Lower lobe of right lung (tissue), 2 donors: ENCODE results near the gene ACTMAP. TPM values are rescaled to one million over a fixed set of nuclear protein-coding genes. Genes with fewer than 3 reads are reported as not detected.
"Not testable (repeated sequence)": the region's sequence is repeated elsewhere in the genome, so short reads cannot be mapped to it uniquely, and the experiment has no call there.

Source experiments
- ATAC-seq, 2 donors: fragments of 200-7000 bp; cut with Tn5 transposase; one replicate each; pipeline ENCODE4 v1.9.1; 2020 to 2022; ENCODE audit warnings: mild to moderate bottlenecking in 2 of 2, moderate library complexity in 2 of 2
- DNase-seq: peaks from one replicate; pipeline ENCODE4 v3.0.0-alpha.2; 2020
- H3K27ac ChIP-seq: fragments of 200-600 bp; one replicate; pipeline ENCODE4 v1.8.0; 2022
- H3K27me3 ChIP-seq: fragments of 200-600 bp; one replicate; pipeline ENCODE4 v1.8.0; 2022; ENCODE audit warnings: low read depth
- H3K36me3 ChIP-seq: fragments of 200-600 bp; one replicate; pipeline ENCODE4 v1.8.0; 2022; ENCODE audit warnings: mild to moderate bottlenecking
- H3K4me1 ChIP-seq: fragments of 200-600 bp; one replicate; pipeline ENCODE4 v1.8.0; 2022
- H3K4me3 ChIP-seq: fragments of 200-600 bp; one replicate; pipeline ENCODE4 v1.8.0; 2022; ENCODE audit warnings: mild to moderate bottlenecking
- H3K9me3 ChIP-seq: fragments of 200-600 bp; one replicate; pipeline ENCODE4 v1.8.0; 2022
- CTCF ChIP-seq: fragments of 200-600 bp; IDR thresholded peaks from one replicate; pipeline ENCODE4 v1.8.0; 2022; ENCODE audit warnings: antibody characterized with exemption, mild to moderate bottlenecking
- intact Hi-C: fragments of 100-400 bp; cut with DNase I; formaldehyde crosslinking; loops from one replicate; pipeline ENCODE4 v1.11.0; 2022
- total RNA-seq: library from RNA; stranded (reverse); fragmentation: NEBNext Ultra II Directional; extraction: Animal tissue kit (Norgen Biotek cat#: 25700); gene quantifications from one replicate; pipeline ENCODE4 v1.2.1, GENCODE V29; 2021
- donor health status: DM: no; HTN: yes; CAD: no; lungs with severe emphysema.

The ACTMAP gene
- total RNA-seq, 1 donor from 2014 or later = 17.6 TPM

GRCh38 chr19:40797166-40797962 lies 47.1 kb upstream of the ACTMAP start:
- Histone ChIP-seq H3K4me3 (no peak overlapping the region), H3K27ac (peak overlapping the region; percentile 88), H3K9me3 (no peaks in the 10 kb centered on the region), H3K36me3 (peaks cover 28% of the 10 kb centered on the region), H3K4me1 (peaks cover 33% of the 10 kb centered on the region), H3K27me3 (no peaks in the 10 kb centered on the region)
- DNase-seq (no peak), ATAC-seq (no peak)
- intact Hi-C loops = no loop called here
- TF ChIP-seq CTCF = no peak

GRCh38 chr19:40791996-40792395 lies 41.7 kb upstream of the ACTMAP start:
- no peak for ATAC-seq
- TF ChIP-seq CTCF = no peak
- intact Hi-C loops = no loop called here

GRCh38 chr19:40791349-40791748 lies 41.1 kb upstream of the ACTMAP start:
- ATAC-seq (peak; percentile 90 to 91), DNase-seq (peak; percentile 76)
- H3K4me3 ChIP-seq = no peak overlapping the region
- H3K4me1 ChIP-seq = peaks cover 4% of the 10 kb centered on the region
- intact Hi-C loops = no loop called here
- peak overlapping the region; percentile 69 for H3K27ac ChIP-seq
- peaks cover 31% of the 10 kb centered on the region for H3K36me3 ChIP-seq
- no peaks in the 10 kb centered on the region for H3K27me3 ChIP-seq
- TF ChIP-seq CTCF = no peak
- H3K9me3 ChIP-seq = no peaks in the 10 kb centered on the region

More at GRCh38 chr19:40791996-40792395, 41.7 kb upstream of the ACTMAP start:
- no peak for DNase-seq
- H3K27me3 ChIP-seq = no peaks in the 10 kb centered on the region
- H3K27ac ChIP-seq = peak overlapping the region; percentile 69
- H3K9me3 ChIP-seq = no peaks in the 10 kb centered on the region
- H3K4me3 ChIP-seq = no peak overlapping the region
- H3K36me3 ChIP-seq = peaks cover 25% of the 10 kb centered on the region
- peaks cover 4% of the 10 kb centered on the region for H3K4me1 ChIP-seq

GRCh38 chr19:40786060-40787037 lies 36.1 kb upstream of the ACTMAP start:
- DNase-seq = no peak
- Histone ChIP-seq H3K9me3 (no peaks in the 10 kb centered on the region), H3K27me3 (no peaks in the 10 kb centered on the region), H3K4me1 (peaks cover 4% of the 10 kb centered on the region), H3K36me3 (peaks cover 42% of the 10 kb centered on the region), H3K4me3 (no peak overlapping the region), H3K27ac (no peak overlapping the region)
- no peak for ATAC-seq
- intact Hi-C loops = no loop called here
- no peak for TF ChIP-seq CTCF

GRCh38 chr19:40785526-40785925 lies 35.2 kb upstream of the ACTMAP start:
- DNase-seq (no peak), ATAC-seq (no peak)
- Histone ChIP-seq H3K4me3 (no peak overlapping the region), H3K27ac (no peak overlapping the region), H3K27me3 (no peaks in the 10 kb centered on the region), H3K9me3 (no peaks in the 10 kb centered on the region), H3K4me1 (no peaks in the 10 kb centered on the region), H3K36me3 (peaks cover 42% of the 10 kb centered on the region)
- intact Hi-C loops = no loop called here
- no peak for TF ChIP-seq CTCF

GRCh38 chr19:40784146-40784545 lies 33.9 kb upstream of the ACTMAP start:
- DNase-seq, H3K4me1 ChIP-seq, intact Hi-C loops, H3K27me3 ChIP-seq, H3K9me3 ChIP-seq, H3K27ac ChIP-seq, H3K4me3 ChIP-seq, ATAC-seq: not testable (repeated sequence)
- peaks cover 42% of the 10 kb centered on the region for H3K36me3 ChIP-seq
